NCI-H1436 (cell line): ENCODE data around the gene NUTM2F.
"Not testable (repeated sequence)": the region's sequence is repeated elsewhere in the genome, so short reads cannot be mapped to it uniquely, and the experiment has no call there.

Experiments
- DNase-seq: peaks from one replicate; lab custom pipeline; 2025; lab: John Stamatoyannopoulos, UW

Gene NUTM2F

DNA sequence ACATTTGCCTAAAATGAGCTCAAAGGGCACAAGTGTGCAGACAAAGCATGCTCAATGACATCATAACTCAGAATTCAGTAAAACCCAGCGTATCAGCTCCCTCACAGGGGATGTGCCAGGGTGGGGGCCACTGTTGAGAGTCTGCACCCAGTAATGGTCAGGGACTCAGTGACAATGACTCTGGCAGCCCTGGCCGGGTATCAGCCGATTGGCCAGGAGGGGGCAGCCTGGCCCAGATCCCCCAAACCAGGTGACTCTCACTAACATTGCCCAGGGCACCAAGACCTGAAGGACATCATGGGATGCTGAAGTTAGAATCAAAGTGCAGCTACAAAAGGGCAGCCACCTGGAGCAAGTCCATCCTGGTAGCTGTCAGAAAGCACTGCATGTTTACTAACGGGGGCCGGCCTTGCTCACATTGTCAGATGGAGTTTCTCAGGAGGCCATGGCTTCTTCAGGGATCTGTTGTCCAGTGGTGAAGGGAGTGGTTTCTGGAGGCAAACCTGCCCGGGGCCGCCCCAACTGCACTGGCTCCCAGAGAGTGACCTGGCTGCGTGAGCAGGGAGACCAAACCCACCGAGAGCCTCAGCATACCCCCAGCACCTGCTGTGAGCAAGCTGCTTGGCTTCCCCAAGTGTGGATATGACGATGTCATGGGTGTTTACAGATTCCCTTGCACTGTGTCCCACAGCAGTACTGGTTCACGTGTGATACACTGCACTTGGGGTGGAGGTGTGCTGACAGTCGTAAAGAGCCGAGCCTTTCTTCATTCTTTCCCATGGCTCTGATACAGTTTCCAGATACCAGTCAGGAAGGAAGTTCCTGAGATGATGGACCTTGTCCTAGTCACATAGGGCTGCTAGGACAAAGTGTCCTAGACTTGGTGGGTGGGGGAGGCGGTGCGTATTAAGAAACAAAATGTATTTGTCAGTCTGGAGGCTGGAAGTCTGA, 13.1 kb downstream of the NUTM2F start:
- not testable (repeated sequence) for DNase-seq

DNA sequence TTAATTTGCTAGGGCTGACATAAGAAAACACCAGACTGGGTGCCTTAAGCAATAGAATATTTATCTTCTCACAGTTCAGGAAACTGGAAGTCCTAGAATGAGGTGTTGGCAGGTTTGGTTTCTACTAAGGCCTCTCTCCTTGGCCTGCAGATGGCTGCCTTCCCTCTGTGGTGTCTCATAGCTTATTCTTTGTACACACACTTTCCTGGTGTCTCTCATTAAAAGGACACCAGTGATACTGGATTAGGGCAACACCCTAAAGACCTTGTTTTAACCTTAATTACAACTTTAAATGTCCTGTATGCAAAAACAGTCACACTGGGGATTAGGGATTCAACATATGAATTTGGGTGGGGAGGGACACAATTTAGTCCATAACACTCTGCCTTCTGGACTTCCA, 25.1 kb downstream of the NUTM2F start:
- no peak for DNase-seq

DNA sequence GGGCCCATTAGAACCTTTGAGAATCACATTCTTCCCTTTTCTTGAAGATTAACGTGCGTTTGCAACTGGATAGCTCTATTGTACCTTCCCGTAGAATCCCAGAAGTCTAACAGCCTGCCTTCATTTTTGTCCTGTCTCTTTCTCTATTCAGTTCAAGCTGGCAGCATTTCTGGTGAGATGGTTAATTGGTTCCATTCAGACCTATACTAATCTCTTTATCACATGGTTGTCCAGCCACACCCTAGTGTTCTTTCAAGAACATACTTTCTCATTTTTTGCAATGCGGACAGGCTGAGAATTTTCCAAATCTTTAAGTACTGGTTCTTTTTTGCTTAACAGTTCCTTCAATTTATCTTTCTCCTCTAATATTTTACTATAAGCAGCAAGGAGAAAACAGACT, 26.0 kb downstream of the NUTM2F start:
- DNase-seq, result no peak

DNA sequence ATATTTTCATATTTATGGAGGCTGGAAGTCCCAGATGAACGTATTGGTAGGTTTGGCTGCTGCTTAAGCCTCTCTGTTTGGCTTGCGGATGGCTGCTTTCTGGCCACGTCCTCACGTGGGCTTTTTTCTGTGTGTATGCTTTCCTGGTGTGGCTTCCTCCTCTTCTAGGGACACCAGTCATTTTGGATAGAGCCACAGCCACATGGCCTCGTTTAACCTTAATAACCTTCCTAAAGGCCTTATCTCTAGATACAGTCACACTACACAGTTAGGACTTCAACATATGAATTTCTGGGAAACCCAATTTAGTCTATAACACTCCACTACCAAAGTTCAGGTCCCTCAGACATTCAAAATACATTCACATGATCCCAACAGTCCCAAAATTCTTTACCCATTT, 26.9 kb downstream of the NUTM2F start:
- no peak for DNase-seq

DNA sequence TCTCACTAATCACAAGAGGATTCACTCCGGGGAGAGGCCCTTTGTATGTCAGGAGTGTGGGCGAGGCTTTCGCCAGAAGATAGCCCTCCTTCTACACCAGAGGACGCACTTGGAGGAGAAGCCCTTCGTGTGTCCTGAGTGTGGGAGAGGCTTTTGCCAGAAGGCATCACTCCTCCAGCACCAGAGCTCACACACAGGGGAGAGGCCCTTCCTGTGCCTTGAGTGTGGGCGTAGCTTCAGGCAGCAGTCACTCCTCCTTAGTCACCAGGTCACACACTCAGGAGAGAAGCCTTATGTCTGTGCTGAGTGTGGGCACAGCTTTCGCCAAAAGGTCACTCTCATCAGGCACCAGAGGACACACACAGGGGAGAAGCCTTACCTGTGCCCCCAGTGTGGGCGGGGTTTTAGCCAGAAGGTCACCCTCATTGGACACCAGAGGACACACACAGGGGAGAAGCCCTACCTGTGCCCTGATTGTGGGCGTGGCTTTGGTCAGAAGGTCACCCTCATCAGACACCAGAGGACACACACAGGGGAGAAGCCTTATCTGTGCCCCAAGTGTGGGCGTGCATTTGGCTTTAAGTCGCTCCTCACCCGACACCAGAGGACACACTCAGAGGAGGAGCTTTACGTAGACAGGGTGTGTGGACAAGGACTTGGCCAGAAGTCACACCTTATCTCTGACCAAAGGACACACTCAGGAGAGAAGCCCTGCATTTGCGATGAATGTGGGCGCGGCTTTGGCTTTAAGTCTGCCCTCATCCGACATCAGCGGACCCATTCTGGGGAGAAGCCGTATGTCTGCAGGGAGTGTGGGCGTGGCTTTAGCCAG, 27.8 kb downstream of the NUTM2F start:
- no peak for DNase-seq

DNA sequence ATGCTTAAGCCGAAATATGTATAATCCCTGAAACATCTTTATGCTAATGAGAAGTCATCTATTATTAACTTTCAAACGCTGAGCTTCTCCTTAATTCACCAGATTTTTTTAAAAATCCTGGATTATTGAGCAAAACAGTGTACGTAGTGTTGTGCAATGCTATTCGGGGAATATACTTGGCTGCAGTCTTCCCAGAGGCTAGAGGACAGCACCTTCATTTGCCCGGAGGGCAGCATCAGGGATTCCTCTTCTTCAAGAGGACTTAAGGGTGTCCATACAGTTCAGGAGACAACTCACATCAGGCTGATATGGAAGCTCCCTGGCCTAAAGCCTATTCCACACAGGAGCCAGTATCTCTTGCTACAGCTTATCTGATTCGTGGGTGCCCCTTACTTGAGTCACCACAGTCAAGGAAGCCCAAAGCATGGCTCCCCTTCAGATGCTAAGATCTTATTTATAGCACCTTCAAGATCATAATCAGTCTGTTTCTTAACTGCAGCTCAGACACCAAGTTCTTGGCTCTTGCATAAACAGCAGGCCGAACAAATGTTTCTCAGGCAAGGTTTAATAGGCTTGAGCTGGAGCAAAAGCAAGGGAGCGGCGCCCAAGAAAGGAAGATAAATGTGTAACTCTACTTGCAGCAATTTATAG, 29.4 kb downstream of the NUTM2F start:
- no peak for DNase-seq

DNA sequence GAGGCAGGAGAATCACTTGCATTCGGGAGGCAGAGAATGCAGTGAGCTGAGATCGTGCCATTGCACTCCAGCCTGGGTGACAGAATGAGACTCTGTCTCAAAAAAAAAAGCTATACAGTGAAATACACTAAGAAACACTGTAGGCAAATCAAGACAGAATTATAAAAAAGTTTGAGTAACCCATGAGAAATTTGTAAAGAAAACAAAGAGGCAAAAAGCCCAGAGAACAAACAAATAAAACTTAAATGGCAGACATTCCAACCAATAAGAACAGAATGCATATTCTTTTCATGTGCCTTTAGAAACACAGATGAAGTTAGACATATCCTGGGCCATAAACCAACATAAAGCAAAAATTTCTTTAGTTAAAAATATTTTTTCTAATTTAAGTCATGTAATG, 38.8 kb downstream of the NUTM2F start:
- DNase-seq, result no peak

- no peak for DNase-seq
Observed at GRCh38 chr9:94287877-94288513, 40.4 kb downstream of the NUTM2F start.

GRCh38 chr9:94286116-94286515, 42.3 kb downstream of the NUTM2F start:
- DNase-seq, result no peak

- no peak for DNase-seq
Observed at GRCh38 chr9:94281101-94281500, 47.3 kb downstream of the NUTM2F start.

GRCh38 chr9:94280409-94280989, 47.9 kb downstream of the NUTM2F start:
- DNase-seq, result no peak

GRCh38 chr9:94277885-94278536, 50.4 kb downstream of the NUTM2F start:
- DNase-seq, result no peak

GRCh38 chr9:94277029-94277428, 51.4 kb downstream of the NUTM2F start:
- not testable (repeated sequence) for DNase-seq

DNA sequence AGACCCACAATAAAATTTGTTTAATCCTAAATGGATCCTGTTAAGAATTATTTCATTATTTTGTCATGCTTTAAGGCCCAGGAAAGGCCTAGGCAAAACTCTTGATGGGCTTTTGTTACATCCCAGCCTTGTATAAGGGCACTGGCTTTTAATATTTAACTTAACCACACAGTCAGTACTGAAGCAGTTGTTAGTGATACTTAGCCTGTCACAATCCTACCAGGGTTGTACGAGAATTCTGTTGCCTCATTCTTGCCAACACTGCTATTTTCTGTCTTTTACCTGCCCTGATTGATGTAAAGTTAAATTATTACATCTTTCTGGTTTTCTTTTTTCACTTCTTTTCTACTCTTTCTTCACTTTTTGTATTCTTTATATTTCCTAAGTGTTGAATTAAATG, 58.4 kb downstream of the NUTM2F start:
- DNase-seq, result no peak

- DNase-seq, result no peak
Observed at GRCh38 chr9:94269264-94269663, 59.2 kb downstream of the NUTM2F start.
